ENCODE measurements around the gene IL6ST. TPM values are rescaled to one million over a fixed set of nuclear protein-coding genes. Genes with fewer than 3 reads are reported as not detected.

Gene IL6ST
- 921 and 1,403 TPM in 2 replicates for total RNA-seq

GRCh38 chr5:55994495-55994997, at the start of gene IL6ST:
TSS of gene IL6ST (minus strand) at chr5:55994963. CDS start at chr5:55976278, 18,685 bp downstream.

Other genes starting within 250 kb of the IL6ST start
- 0.66 and 3.3 TPM in 2 replicates for gene IL31RA, start 143.6 kb downstream of the IL6ST start, total RNA-seq
- under 0.01 TPM in 1 of 2 replicates, not detected in the other for gene ANKRD55, start 238.4 kb upstream of the IL6ST start, total RNA-seq